Gastroesophageal sphincter (tissue), 4 donors: Measurements from ENCODE around the gene SIX2. TPM values are rescaled to one million over a fixed set of nuclear protein-coding genes. Genes with fewer than 3 reads are reported as not detected.

ENCODE experiments used
- ATAC-seq: fragments of 150-250 bp; one replicate; pipeline ENCODE4 v1.9.1; 2016; ENCODE audit warnings: mild to moderate bottlenecking, moderate library complexity
- H3K27ac ChIP-seq, 4 donors: fragments of 200-600 bp; sonication (generic) in 3 of 4; 1 replicate in 3 of 4; 2 replicates in 1 of 4; pipeline ENCODE4 v1.5.1; 2016 to 2019
- H3K27me3 ChIP-seq: fragments of 200-600 bp; sonication (generic); one replicate; pipeline ENCODE4 v1.5.1; 2019
- H3K36me3 ChIP-seq, 2 donors: fragments of 200-600 bp; sonication (generic); one replicate each; pipeline ENCODE4 v1.5.1; 2019; ENCODE audit warnings: control low read depth in 1 of 2
- H3K4me1 ChIP-seq, 3 donors: fragments of 200-600 bp; sonication (generic); 1 replicate in 2 of 3; 2 replicates in 1 of 3; pipeline ENCODE4 v1.5.1; 2016 to 2019; ENCODE audit warnings: control low read depth in 2 of 3
- H3K4me3 ChIP-seq, 2 donors: fragments of 200-600 bp; sonication (generic); one replicate each; pipeline ENCODE4 v1.5.1; 2019; ENCODE audit warnings: mild to moderate bottlenecking in 1 of 2, moderate library complexity in 1 of 2
- H3K9me3 ChIP-seq, 3 donors: fragments of 200-600 bp; sonication (generic); one replicate each; pipeline ENCODE4 v1.5.1; 2017 to 2019; ENCODE audit warnings: control low read depth in 2 of 3
- EP300 ChIP-seq: sonication (generic); formaldehyde crosslinking; IDR thresholded peaks from one replicate; pipeline ENCODE4 v1.6.1; 2017; ENCODE audit warnings: antibody characterized with exemption, mild to moderate bottlenecking
- POLR2A ChIP-seq, 2 donors: fragments of 450-650 bp; IDR thresholded peaks; one replicate each; pipeline ENCODE4 v1.6.1; 2017; ENCODE audit warnings: antibody characterized with exemption in 2 of 2, mild to moderate bottlenecking in 2 of 2, moderate library complexity in 1 of 2
- POLR2AphosphoS5 ChIP-seq: sonication (generic); formaldehyde crosslinking; IDR thresholded peaks from one replicate; pipeline ENCODE4 v1.6.1; 2017; ENCODE audit warnings: antibody characterized with exemption
- WGBS, 2 donors: methylation state at CpG; one replicate each; pipeline ENCODE4 v1.1.5; 2018; ENCODE audit warnings: low coverage in 1 of 2; 5-methylcytosine and 5-hydroxymethylcytosine counted together
- total RNA-seq, 4 donors: library from RNA; depleted of rRNA; stranded (reverse); fragments of >200 nt; gene quantifications; one replicate each; pipeline ENCODE4 v1.1.0, GENCODE V29; 2016
- TF ChIP-seq, protein P1 (sequence below), 4 experiments: fragments of 200-600 bp in 2 of 4; fragments of 450-650 bp in 2 of 4; sonication (generic) in 1 of 4; IDR thresholded peaks; one replicate each; pipeline ENCODE4 v1.5.1; 2017 to 2019; ENCODE audit warnings: antibody characterized with exemption in 4 of 4, mild to moderate bottlenecking in 2 of 4, moderate library complexity in 2 of 4

Gene SIX2
- total RNA-seq, 4 donors from 2014 or later: 1.2 to 1.7 (median 1.5) TPM; not detected in 1

DNA sequence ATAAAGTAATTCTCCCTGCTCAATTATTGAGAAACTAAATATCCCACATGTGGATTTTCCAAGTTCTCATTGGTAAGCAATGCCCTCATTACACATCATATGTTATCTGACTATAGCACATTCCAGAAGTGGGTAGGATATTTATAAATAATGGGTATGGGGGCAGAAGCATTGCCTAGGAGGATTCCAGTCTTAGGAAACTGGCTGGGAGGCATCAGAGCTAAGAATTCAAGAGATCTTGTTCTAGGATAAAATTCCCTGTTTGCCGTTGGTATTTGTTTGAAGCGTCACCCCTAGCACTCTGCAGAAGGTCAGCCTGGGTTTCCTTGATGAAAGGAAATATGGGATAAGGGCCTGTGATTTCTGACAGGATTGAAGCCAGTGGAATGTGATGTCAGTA is 20.1 kb downstream of the SIX2 start:
- TF ChIP-seq EP300: no peak
- TF ChIP-seq POLR2AphosphoS5: no peak
- peaks cover 0 to 39% (median 0%) of the 10 kb centered on the region in 3 donors for H3K9me3 ChIP-seq
- peaks cover 48% of the 10 kb centered on the region for H3K27me3 ChIP-seq
- ATAC-seq: no peak
- H3K36me3 ChIP-seq: no peaks in the 10 kb centered on the region
- H3K4me3 ChIP-seq: no peak overlapping the region
- no peaks in the 10 kb centered on the region for H3K4me1 ChIP-seq
- 69 to 88% methylated on average over 2 of the region's 2 CpGs for WGBS, 2 donors
- no peak overlapping the region for H3K27ac ChIP-seq

DNA sequence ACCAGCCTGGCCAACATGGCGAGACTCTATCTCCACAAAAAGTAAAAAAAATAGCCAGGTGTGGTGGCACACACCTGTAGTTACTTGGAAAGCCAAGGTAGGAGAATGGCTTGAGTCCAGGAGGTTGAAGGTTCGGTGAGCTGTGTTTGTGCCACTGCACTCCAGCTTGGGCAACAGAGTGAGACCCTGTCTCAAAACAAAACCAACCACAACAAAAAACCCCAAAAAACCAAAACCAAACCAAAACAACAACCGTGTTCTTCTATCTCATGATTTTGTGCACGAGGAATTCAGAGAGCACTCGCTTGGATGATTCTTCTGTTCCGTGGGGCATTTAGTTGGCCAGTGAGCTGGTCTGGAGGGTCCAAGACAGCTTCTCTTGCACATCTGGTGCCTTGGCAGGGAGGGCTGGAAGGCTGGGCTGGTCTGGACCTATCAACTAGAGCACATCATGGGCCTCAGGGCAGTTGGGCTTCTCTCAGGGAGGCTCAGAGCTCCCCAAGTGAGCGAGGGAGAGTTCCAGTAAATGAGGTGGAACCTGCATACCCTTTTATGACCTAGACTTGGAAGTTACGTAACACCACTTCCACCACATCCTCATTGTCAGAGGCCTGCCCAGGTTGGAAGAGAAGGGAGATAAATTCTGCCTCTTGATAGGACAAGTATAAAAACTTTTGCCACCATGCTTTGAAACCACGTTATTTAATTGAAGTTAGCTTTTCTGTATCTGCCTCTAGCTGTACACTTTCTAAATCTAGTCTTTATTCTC is 25.2 kb downstream of the SIX2 start:
- Histone ChIP-seq H3K27me3 (peaks cover 59% of the 10 kb centered on the region), H3K36me3 (no peaks in the 10 kb centered on the region), H3K4me1 (no peaks in the 10 kb centered on the region), H3K9me3 (peaks cover 0 to 21% (median 0%) of the 10 kb centered on the region in 3 donors), H3K27ac (no peak overlapping the region), H3K4me3 (no peak overlapping the region)
- no peak for ATAC-seq
- TF ChIP-seq POLR2AphosphoS5: no peak
- no peak for TF ChIP-seq POLR2A (IDR thresholded peaks at IDR 0.05)
- TF ChIP-seq, protein P1, sequence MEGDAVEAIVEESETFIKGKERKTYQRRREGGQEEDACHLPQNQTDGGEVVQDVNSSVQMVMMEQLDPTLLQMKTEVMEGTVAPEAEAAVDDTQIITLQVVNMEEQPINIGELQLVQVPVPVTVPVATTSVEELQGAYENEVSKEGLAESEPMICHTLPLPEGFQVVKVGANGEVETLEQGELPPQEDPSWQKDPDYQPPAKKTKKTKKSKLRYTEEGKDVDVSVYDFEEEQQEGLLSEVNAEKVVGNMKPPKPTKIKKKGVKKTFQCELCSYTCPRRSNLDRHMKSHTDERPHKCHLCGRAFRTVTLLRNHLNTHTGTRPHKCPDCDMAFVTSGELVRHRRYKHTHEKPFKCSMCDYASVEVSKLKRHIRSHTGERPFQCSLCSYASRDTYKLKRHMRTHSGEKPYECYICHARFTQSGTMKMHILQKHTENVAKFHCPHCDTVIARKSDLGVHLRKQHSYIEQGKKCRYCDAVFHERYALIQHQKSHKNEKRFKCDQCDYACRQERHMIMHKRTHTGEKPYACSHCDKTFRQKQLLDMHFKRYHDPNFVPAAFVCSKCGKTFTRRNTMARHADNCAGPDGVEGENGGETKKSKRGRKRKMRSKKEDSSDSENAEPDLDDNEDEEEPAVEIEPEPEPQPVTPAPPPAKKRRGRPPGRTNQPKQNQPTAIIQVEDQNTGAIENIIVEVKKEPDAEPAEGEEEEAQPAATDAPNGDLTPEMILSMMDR (IDR thresholded peaks at IDR 0.05): no peak
- no peak for TF ChIP-seq EP300
- WGBS, 2 donors: 66 to 77% methylated on average over 6 to 7 of the region's 9 CpGs

DNA sequence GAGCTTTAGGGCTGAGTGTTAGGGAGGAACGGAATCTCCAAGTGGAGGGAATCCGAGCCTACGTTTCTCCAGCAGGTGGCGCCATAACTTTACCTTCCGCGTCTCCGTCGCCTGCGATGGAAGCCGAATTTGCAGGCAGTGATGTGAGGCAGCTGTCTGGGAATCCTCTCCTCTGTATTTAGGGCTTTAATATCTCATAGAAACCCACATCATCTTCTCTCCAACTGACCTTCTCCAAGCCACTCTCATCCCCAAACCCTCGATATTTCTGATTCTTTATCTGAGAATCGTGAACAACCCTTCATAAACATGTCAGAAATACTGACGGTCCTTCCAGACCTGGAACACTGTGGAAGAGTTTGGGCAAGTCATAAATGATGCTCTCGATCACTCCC is 27.5 kb downstream of the SIX2 start:
- H3K27me3 ChIP-seq: peaks cover 75% of the 10 kb centered on the region

DNA sequence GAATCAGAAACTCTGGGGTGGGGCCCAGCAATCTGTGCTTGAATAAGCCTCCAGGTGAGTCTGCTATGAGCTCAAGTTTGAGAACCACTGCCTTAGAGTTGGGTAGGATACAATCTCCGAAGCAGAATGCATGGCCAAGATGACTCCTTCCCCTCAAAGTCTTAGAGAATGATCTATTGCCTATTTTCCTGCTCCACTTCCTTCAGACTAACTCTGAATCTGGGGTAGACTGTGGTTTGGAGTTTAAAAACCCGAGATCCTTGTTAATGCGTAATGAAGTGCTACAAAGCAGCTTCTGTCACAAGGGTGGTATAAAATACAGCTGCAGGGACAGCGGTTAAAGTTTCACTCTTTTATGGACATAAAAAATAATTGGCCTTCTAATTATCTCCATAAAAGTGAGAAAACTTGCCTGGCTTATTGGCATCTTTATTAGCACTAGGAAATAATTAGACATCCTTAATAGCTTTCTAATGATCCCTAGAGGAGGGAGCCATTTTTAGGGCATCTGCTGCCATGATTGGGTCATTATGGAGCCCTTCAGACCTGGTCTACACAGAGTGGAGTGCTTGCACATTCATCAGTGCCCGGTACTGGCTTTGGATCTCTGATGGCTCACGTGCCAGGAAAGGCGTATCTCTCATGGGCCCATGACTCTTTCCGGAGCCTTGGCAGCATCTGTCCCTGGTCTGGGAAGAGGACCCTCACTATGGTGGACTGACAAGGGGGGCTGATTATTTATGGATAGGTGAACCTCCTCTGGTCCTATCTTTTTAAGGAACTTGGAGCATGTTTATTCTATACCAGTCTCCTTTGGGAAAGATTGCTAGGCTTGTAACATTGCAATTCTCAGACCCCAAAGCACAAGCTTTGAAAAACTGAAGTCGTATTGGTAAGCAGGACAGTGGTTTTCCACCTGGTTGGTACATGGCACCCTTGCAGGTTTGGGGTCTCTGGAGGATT is 28.2 kb downstream of the SIX2 start:
- no peaks in the 10 kb centered on the region for H3K9me3 ChIP-seq
- no peak overlapping the region for H3K27ac ChIP-seq
- H3K27me3 ChIP-seq: peaks cover 78% of the 10 kb centered on the region
- ATAC-seq: peak; percentile 10
- TF ChIP-seq, protein P1 (IDR thresholded peaks at IDR 0.05): no peak
- H3K36me3 ChIP-seq: no peaks in the 10 kb centered on the region
- no peak overlapping the region for H3K4me3 ChIP-seq
- no peaks in the 10 kb centered on the region for H3K4me1 ChIP-seq
- 54 to 61% methylated on average over 4 to 9 of the region's 9 CpGs for WGBS, 2 donors

More for the DNA sequence above, 27.5 kb downstream of the SIX2 start:
- TF ChIP-seq, protein P1 (IDR thresholded peaks at IDR 0.05): peak; percentile 78 to 89 (median 84)
- TF ChIP-seq POLR2A (IDR thresholded peaks at IDR 0.05) (no peak), EP300 (no peak), POLR2AphosphoS5 (peak; percentile 36)
- H3K36me3 ChIP-seq: no peaks in the 10 kb centered on the region
- H3K9me3 ChIP-seq: peaks cover 0 to under 1% (median 0%) of the 10 kb centered on the region in 3 donors
- peak; percentile 57 for ATAC-seq
- no peaks in the 10 kb centered on the region for H3K4me1 ChIP-seq
- 9 to 11% methylated on average over 12 to 13 of the region's 14 CpGs for WGBS, 2 donors
- H3K27ac ChIP-seq: no peak overlapping the region
- no peak overlapping the region for H3K4me3 ChIP-seq

DNA sequence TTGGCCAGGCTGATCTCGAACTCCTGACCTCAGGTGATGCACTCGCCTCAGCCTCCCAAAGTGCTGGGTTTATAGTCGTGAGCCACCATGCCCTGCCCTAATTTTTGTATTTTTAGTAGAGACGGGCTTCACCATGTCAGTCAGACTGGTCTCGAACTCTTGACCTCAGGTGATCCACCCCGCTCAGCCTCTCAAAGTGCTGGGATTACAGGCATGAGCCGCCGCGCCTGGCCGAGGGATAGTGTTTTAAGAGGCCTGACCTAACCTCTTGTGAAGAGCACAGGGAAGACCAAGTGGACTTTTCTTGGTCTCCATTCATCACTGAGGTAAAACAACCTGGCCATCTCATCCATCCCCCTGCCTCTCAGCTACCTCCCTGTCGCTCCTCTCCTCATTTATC is 29.7 kb downstream of the SIX2 start:
- Histone ChIP-seq H3K4me1 (no peaks in the 10 kb centered on the region), H3K9me3 (no peaks in the 10 kb centered on the region), H3K27me3 (peaks cover 85% of the 10 kb centered on the region), H3K27ac (no peak overlapping the region), H3K36me3 (no peaks in the 10 kb centered on the region), H3K4me3 (no peak overlapping the region)
- TF ChIP-seq POLR2A (IDR thresholded peaks at IDR 0.05): no peak
- TF ChIP-seq EP300: no peak
- TF ChIP-seq, protein P1 (IDR thresholded peaks at IDR 0.05): no peak
- no peak for TF ChIP-seq POLR2AphosphoS5
- 60 to 68% methylated on average over 6 to 8 of the region's 11 CpGs for WGBS, 2 donors
- ATAC-seq: no peak
